H1 (cell line): ENCODE results near the gene CYYR1. TPM values are rescaled to one million over a fixed set of nuclear protein-coding genes. Genes with fewer than 3 reads are reported as not detected.

Source experiments
- CTCF ChIA-PET: fragments of 300-600 bp; sonication (Branson Sonifier 250); formaldehyde crosslinking; loops from one replicate; lab custom pipeline; 2021; ENCODE audit not compliant: partially characterized antibody; lab: Charles Lee
- POLR2A ChIA-PET: fragments of 300-600 bp; sonication (Branson Sonifier 250); formaldehyde crosslinking; loops from one replicate; lab custom pipeline; 2021; ENCODE audit warnings: inconsistent platforms; ENCODE audit not compliant: partially characterized antibody; lab: Charles Lee
- DNase-seq, 2 experiments: peaks; one replicate each; pipeline versions ENCODE4 v3.0.0 to v3.0.0-alpha.2; 2010 to 2022; ENCODE audit warnings: low spot score in 2 of 2, low read depth in 1 of 2, mixed read lengths in 1 of 2
- FAIRE-seq: peaks from 2 replicates; lab custom pipeline; 2011; peaks lifted over from hg19 to GRCh38; lab: Jason Lieb, UNC
- H2AFZ ChIP-seq: 2 replicates; pipeline ENCODE4 v1.8.1; 2012; ENCODE audit warnings: low read length, inconsistent platforms
- H2AK5ac ChIP-seq: 2 replicates; pipeline ENCODE4 v1.6.1; 2013; ENCODE audit warnings: low read depth, low read length
- H2BK120ac ChIP-seq: replicated peaks from 2 replicates; pipeline ENCODE3; 2013; ENCODE audit warnings: low read depth, low read length, inconsistent platforms
- H2BK12ac ChIP-seq: 2 replicates; pipeline ENCODE4 v1.6.1; 2013; ENCODE audit warnings: low read depth, low read length
- H2BK15ac ChIP-seq: 2 replicates; pipeline ENCODE4 v1.6.1; 2013; ENCODE audit warnings: low read length
- H2BK20ac ChIP-seq: 2 replicates; pipeline ENCODE4 v1.6.1; 2013; ENCODE audit warnings: low read length
- H2BK5ac ChIP-seq: 2 replicates; pipeline ENCODE4 v1.6.1; 2013; ENCODE audit warnings: low read depth, low read length
- H3K14ac ChIP-seq: 2 replicates; pipeline ENCODE4 v1.6.1; 2013; ENCODE audit warnings: inconsistent platforms; ENCODE audit not compliant: insufficient read length
- H3K18ac ChIP-seq: 2 replicates; pipeline ENCODE4 v1.6.1; 2013; ENCODE audit warnings: low read length; ENCODE audit errors: extremely low read depth
- H3K23ac ChIP-seq: 2 replicates; pipeline ENCODE4 v1.6.1; 2013; ENCODE audit warnings: inconsistent platforms; ENCODE audit not compliant: insufficient read length
- H3K23me2 ChIP-seq: 2 replicates; pipeline ENCODE4 v1.6.1; 2013; ENCODE audit warnings: low read depth, low read length
- H3K27ac ChIP-seq: 2 replicates; pipeline ENCODE4 v1.6.1; 2011; ENCODE audit warnings: low read depth, low read length, inconsistent platforms
- H3K27me3 ChIP-seq, 4 experiments: replicated peaks in 1 of 4; 1 replicate in 1 of 4; 2 replicates in 3 of 4; pipeline versions ENCODE4 v1.6.1 to v1.8.1; 2011 to 2013; ENCODE audit warnings: low read length in 3 of 4, mild to moderate bottlenecking in 3 of 4, inconsistent platforms in 2 of 4, mixed read lengths in 2 of 4, moderate library complexity in 1 of 4; ENCODE audit not compliant: control insufficient read depth in 3 of 4, insufficient read depth in 3 of 4; ENCODE audit errors: extremely low read depth in 1 of 4
- H3K36me3 ChIP-seq, 4 experiments: 2 replicates each; pipeline versions ENCODE4 v1.6.1 to v1.8.1; 2011 to 2013; ENCODE audit warnings: mild to moderate bottlenecking in 4 of 4, low read length in 3 of 4, moderate library complexity in 2 of 4, control low read depth in 1 of 4, inconsistent platforms in 1 of 4; ENCODE audit not compliant: insufficient read depth in 4 of 4, control insufficient read depth in 2 of 4
- H3K4ac ChIP-seq: replicated peaks from 2 replicates; pipeline ENCODE3; 2013; ENCODE audit warnings: low read length, low read depth, mixed read lengths, inconsistent platforms; ENCODE audit not compliant: insufficient read length
- H3K4me1 ChIP-seq, 4 experiments: replicated peaks in 1 of 4; 1 replicate in 1 of 4; 2 replicates in 3 of 4; pipeline versions ENCODE4 v1.6.1 to v1.8.1; 2011 to 2013; ENCODE audit warnings: low read length in 3 of 4, inconsistent platforms in 2 of 4, mixed read lengths in 1 of 4; ENCODE audit not compliant: insufficient read depth in 4 of 4, control insufficient read depth in 3 of 4
- H3K4me2 ChIP-seq, 2 experiments: 2 replicates each; pipeline versions ENCODE4 v1.6.1 to v1.8.1; 2011 to 2013; ENCODE audit warnings: low read depth in 2 of 2, low read length in 2 of 2, control low read depth in 1 of 2, inconsistent platforms in 1 of 2, mild to moderate bottlenecking in 1 of 2; ENCODE audit not compliant: insufficient read depth in 1 of 2
- H3K4me3 ChIP-seq, 4 experiments: fragments of 200-600, 300-600 bp in 1 of 4; sonication (generic), shearing (Covaris generic), sonication (Bioruptor Twin) in 1 of 4; 2 replicates each; pipeline versions ENCODE4 v1.5.1 to v1.8.1; 2011 to 2016; ENCODE audit warnings: low read length in 4 of 4, low read depth in 3 of 4, control low read depth in 2 of 4, inconsistent platforms in 2 of 4, mild to moderate bottlenecking in 2 of 4, mixed read lengths in 1 of 4, moderate library complexity in 1 of 4; ENCODE audit not compliant: insufficient read depth in 2 of 4; ENCODE audit errors: extremely low read depth in 1 of 4
- H3K56ac ChIP-seq: replicated peaks from 2 replicates; pipeline ENCODE3; 2013; ENCODE audit warnings: low read depth, mild to moderate bottlenecking, mixed read lengths, low read length, inconsistent platforms; ENCODE audit not compliant: insufficient read length
- H3K79me1 ChIP-seq: 2 replicates; pipeline ENCODE4 v1.6.1; 2013; ENCODE audit warnings: low read depth, low read length, control low read depth
- H3K79me2 ChIP-seq, 2 experiments: 2 replicates each; pipeline versions ENCODE4 v1.6.1 to v1.8.1; 2012 to 2013; ENCODE audit warnings: low read length in 2 of 2, mild to moderate bottlenecking in 2 of 2, inconsistent platforms in 1 of 2; ENCODE audit not compliant: insufficient read depth in 2 of 2, control insufficient read depth in 1 of 2
- H3K9ac ChIP-seq, 4 experiments: replicated peaks in 1 of 4; 1 replicate in 1 of 4; 2 replicates in 3 of 4; pipeline versions ENCODE4 v1.6.1 to v1.8.1; 2011 to 2013; ENCODE audit warnings: low read depth in 3 of 4, low read length in 3 of 4, control low read depth in 2 of 4, mild to moderate bottlenecking in 2 of 4, moderate library complexity in 2 of 4, inconsistent platforms in 1 of 4; ENCODE audit errors: extremely low read depth in 1 of 4
- H3K9me3 ChIP-seq, 2 experiments: 2 replicates each; pipeline versions ENCODE4 v1.6.1 to v1.8.1; 2012 to 2013; ENCODE audit warnings: mild to moderate bottlenecking in 2 of 2, moderate library complexity in 2 of 2, control low read depth in 1 of 2, inconsistent platforms in 1 of 2, low read depth in 1 of 2, low read length in 1 of 2, mixed read lengths in 1 of 2; ENCODE audit not compliant: insufficient read depth in 2 of 2
- H4K20me1 ChIP-seq, 2 experiments: replicated peaks in 1 of 2; 2 replicates each; pipeline versions ENCODE3 to v1.8.1; 2011 to 2013; ENCODE audit warnings: inconsistent platforms in 2 of 2, low read length in 2 of 2, mild to moderate bottlenecking in 1 of 2; ENCODE audit not compliant: insufficient read depth in 2 of 2, control insufficient read depth in 1 of 2
- H4K5ac ChIP-seq: 2 replicates; pipeline ENCODE4 v1.6.1; 2013; ENCODE audit warnings: low read length, low read depth, mixed read lengths, inconsistent platforms; ENCODE audit not compliant: insufficient read length
- H4K8ac ChIP-seq: 2 replicates; pipeline ENCODE4 v1.8.0; 2013; ENCODE audit warnings: mild to moderate bottlenecking, moderate library complexity, low read length, inconsistent platforms; ENCODE audit not compliant: insufficient read depth; ENCODE audit errors: extremely low read depth
- H4K91ac ChIP-seq: replicated peaks from 2 replicates; pipeline ENCODE3; 2013; ENCODE audit warnings: low read length, mixed read lengths, inconsistent platforms; ENCODE audit not compliant: insufficient read length
- EGR1 ChIP-seq: IDR thresholded peaks from 2 replicates; pipeline ENCODE4 v1.6.1; 2011; ENCODE audit warnings: low read depth, low read length, borderline replicate concordance
- WGBS, 2 experiments: shearing (Covaris generic) in 1 of 2; methylation state at CpG; one replicate each; pipeline versions ENCODE4 v1.1.6 to v1.1.7; 2013 to 2015; ENCODE audit warnings: low lambda C conversion rate in 2 of 2, mixed read lengths in 2 of 2, inconsistent platforms in 1 of 2, low coverage in 1 of 2, missing lambda C conversion rate in 1 of 2; ENCODE audit not compliant: insufficient replicate concordance in 2 of 2, insufficient coverage in 1 of 2, insufficient read length in 1 of 2; ENCODE audit errors: extremely low coverage in 1 of 2, missing lambda C conversion rate in 1 of 2; 5-methylcytosine and 5-hydroxymethylcytosine counted together
- polyA plus RNA-seq, 7 experiments: library from polyadenylated mRNA; depleted of rRNA in 3 of 7; stranded (reverse) in 5 of 7; unstranded in 2 of 7; fragments of >200 nt in 5 of 7; fragments of 200-250 nt in 2 of 7; gene quantifications; 1 replicate in 5 of 7; 2 replicates in 1 of 7; 4 replicates in 1 of 7; pipeline versions ENCODE4 v1.2.1 to v1.2.3, GENCODE V29; 2011 to 2013; ENCODE audit warnings: missing spikeins in 2 of 7, mixed read lengths in 2 of 7
- total RNA-seq: library from RNA; stranded (reverse); fragmentation: NEBNext Ultra II Directional; extraction: Animal tissue kit (Norgen Biotek cat#: 25700); gene quantifications from 2 replicates; pipeline ENCODE4 v1.2.1, GENCODE V29; 2021

CYYR1 gene
- total and polyA plus RNA-seq, 2 of the 8 experiments (the other 6 are each of a cell fraction or from before 2014, with no cell fraction given) = 12.2 to 37.9 TPM

- DNase-seq = no peak
- Histone ChIP-seq H2AK5ac (no peak overlapping the region), H4K8ac (no peak overlapping the region), H3K27ac (no peak overlapping the region), H3K36me3 (no peaks in the 10 kb centered on the region), H3K27me3 (no peaks in the 10 kb centered on the region), H3K23me2 (no peaks in the 10 kb centered on the region), H4K91ac (no peak overlapping the region), H3K56ac (no peak overlapping the region), H3K18ac (no peak overlapping the region), H3K79me2 (no peaks in the 10 kb centered on the region), H3K9me3 (no peaks in the 10 kb centered on the region), H2AFZ (no peak overlapping the region), H4K5ac (no peak overlapping the region), H3K4me2 (no peak overlapping the region), H3K79me1 (no peaks in the 10 kb centered on the region), H2BK5ac (no peak overlapping the region), H3K9ac (no peak overlapping the region), H2BK20ac (no peak overlapping the region), H3K14ac (no peak overlapping the region), H3K4me3 (no peak overlapping the region), H4K20me1 (no peaks in the 10 kb centered on the region), H3K4ac (no peak overlapping the region), H3K4me1 (no peaks in the 10 kb centered on the region; a peak in 1 of 7 replicates), H3K23ac (no peak overlapping the region), H2BK120ac (no peak overlapping the region), H2BK15ac (no peak overlapping the region), H2BK12ac (no peak overlapping the region)
- ChIA-PET POLR2A (interaction anchor here (0.8 kb wide), 1 partner anchor 10 kb away, joined by 4 read pairs; no protein-coding TSS in a partner anchor), CTCF (interaction anchor here (0.9 to 1.3 kb wide), 2 partner anchors 162 to 164 kb away, joined by 3 to 6 read pairs; no protein-coding TSS in a partner anchor)
- WGBS, 2 experiments = 87% methylated on average over 2 of the region's 2 CpGs; no CpG with 5 or more reads in 1 of the 2 experiments
- no peak for FAIRE-seq
- TF ChIP-seq EGR1 = no peak
Measured at GRCh38 chr21:26451081-26451740, 121.9 kb downstream of the CYYR1 start.
